Testis (tissue), 2 donors: Measurements from ENCODE around the gene DAB2IP.

Experiments used
- POLR2A ChIP-seq: fragments of 450-650 bp; IDR thresholded peaks from one replicate; pipeline ENCODE4 v1.6.1; 2017; ENCODE audit warnings: antibody characterized with exemption, mild to moderate bottlenecking, moderate library complexity
- TF ChIP-seq, protein P1 (sequence below), 3 experiments: fragments of 450-650 bp in 2 of 3; fragments of 200-600 bp in 1 of 3; sonication (generic) in 1 of 3; IDR thresholded peaks; one replicate each; pipeline ENCODE4 v1.5.1; 2016 to 2019; ENCODE audit warnings: antibody characterized with exemption in 3 of 3, mild to moderate bottlenecking in 2 of 3, moderate library complexity in 1 of 3

DNA sequence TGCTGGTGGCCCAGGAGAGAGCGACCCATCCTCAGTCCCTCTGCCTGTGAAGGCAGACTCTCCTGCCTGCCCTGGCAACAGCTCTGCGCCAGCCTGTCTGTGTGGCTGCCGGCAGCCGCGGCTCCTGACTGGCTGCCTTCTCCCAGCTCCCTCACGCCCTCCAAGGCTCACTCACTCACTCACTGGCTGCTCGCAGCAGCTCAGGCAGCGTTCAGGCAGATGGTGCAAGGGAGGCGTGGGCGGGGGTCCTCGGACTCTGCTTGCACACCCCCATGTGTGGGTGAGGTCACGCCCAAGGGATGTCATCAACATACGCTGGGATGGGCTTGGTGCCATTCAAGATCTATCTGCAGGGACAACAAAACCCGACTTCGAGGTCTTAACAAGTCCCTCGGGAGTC is 66.7 kb downstream of the DAB2IP start:
- TF ChIP-seq, protein P1, sequence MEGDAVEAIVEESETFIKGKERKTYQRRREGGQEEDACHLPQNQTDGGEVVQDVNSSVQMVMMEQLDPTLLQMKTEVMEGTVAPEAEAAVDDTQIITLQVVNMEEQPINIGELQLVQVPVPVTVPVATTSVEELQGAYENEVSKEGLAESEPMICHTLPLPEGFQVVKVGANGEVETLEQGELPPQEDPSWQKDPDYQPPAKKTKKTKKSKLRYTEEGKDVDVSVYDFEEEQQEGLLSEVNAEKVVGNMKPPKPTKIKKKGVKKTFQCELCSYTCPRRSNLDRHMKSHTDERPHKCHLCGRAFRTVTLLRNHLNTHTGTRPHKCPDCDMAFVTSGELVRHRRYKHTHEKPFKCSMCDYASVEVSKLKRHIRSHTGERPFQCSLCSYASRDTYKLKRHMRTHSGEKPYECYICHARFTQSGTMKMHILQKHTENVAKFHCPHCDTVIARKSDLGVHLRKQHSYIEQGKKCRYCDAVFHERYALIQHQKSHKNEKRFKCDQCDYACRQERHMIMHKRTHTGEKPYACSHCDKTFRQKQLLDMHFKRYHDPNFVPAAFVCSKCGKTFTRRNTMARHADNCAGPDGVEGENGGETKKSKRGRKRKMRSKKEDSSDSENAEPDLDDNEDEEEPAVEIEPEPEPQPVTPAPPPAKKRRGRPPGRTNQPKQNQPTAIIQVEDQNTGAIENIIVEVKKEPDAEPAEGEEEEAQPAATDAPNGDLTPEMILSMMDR (IDR thresholded peaks at IDR 0.05) = no peak
- TF ChIP-seq POLR2A = no peak
